NCI-H748 treated with DMSO at 0.1 percent for 48 hours (cell line): ENCODE measurements around the gene IQCF2.
"Not testable (repeated sequence)": the region's sequence is repeated elsewhere in the genome, so short reads cannot be mapped to it uniquely, and the experiment has no call there.

Experiments used
- DNase-seq: peaks from one replicate; lab custom pipeline; 2025; lab: John Stamatoyannopoulos, UW

The IQCF2 gene

GRCh38 chr3:51876186-51876585 lies 14.8 kb downstream of the IQCF2 start:
- no peak for DNase-seq

- DNase-seq, result no peak
Observed at GRCh38 chr3:51879937-51880336, 18.5 kb downstream of the IQCF2 start.

- no peak for DNase-seq
Observed at GRCh38 chr3:51886447-51886846, 25.0 kb downstream of the IQCF2 start.

GRCh38 chr3:51887620-51888019 lies 26.2 kb downstream of the IQCF2 start:
- DNase-seq, result no peak

- DNase-seq, result no peak
Observed at GRCh38 chr3:51888463-51889105, 27.2 kb downstream of the IQCF2 start.

GRCh38 chr3:51891242-51892039 lies 30.0 kb downstream of the IQCF2 start:
- no peak for DNase-seq

GRCh38 chr3:51894391-51894790 lies 33.0 kb downstream of the IQCF2 start:
- no peak for DNase-seq

- no peak for DNase-seq
Observed at GRCh38 chr3:51894939-51895338, 33.5 kb downstream of the IQCF2 start.

GRCh38 chr3:51896607-51897305 lies 35.3 kb downstream of the IQCF2 start:
- DNase-seq, result no peak

- DNase-seq, result no peak
Observed at GRCh38 chr3:51897391-51897790, 36.0 kb downstream of the IQCF2 start.

- DNase-seq, result not testable (repeated sequence)
Observed at GRCh38 chr3:51900043-51900442, 38.6 kb downstream of the IQCF2 start.

- not testable (repeated sequence) for DNase-seq
Observed at GRCh38 chr3:51902361-51902760, 40.9 kb downstream of the IQCF2 start.

- no peak for DNase-seq
Observed at GRCh38 chr3:51904034-51904823, 42.8 kb downstream of the IQCF2 start.

- DNase-seq, result no peak
Observed at GRCh38 chr3:51908026-51908425, 46.6 kb downstream of the IQCF2 start.
